C4-2B (cell line): ENCODE results near the gene RNF144A.

Experiments
- CTCF ChIP-seq: fragments of 450-650 bp; conservative IDR thresholded peaks from 2 replicates; pipeline ENCODE4 v1.5.1; 2017; ENCODE audit warnings: mild to moderate bottlenecking
- ZFX ChIP-seq: fragments of 450-650 bp; IDR thresholded peaks from 2 replicates; pipeline ENCODE4 v1.6.1; 2017

GRCh38 chr2:6937582-6937981, 20.4 kb downstream of the RNF144A start:
- TF ChIP-seq CTCF (no peak), ZFX (no peak)
